CD4-positive, alpha-beta T cell treated with Interleukin-15 for 1 hour (primary cell): ENCODE measurements around the gene LSR.

Experiments
- DNase-seq: peaks from one replicate; pipeline ENCODE4 v3.0.0-alpha.2; 2020

Gene LSR

DNA sequence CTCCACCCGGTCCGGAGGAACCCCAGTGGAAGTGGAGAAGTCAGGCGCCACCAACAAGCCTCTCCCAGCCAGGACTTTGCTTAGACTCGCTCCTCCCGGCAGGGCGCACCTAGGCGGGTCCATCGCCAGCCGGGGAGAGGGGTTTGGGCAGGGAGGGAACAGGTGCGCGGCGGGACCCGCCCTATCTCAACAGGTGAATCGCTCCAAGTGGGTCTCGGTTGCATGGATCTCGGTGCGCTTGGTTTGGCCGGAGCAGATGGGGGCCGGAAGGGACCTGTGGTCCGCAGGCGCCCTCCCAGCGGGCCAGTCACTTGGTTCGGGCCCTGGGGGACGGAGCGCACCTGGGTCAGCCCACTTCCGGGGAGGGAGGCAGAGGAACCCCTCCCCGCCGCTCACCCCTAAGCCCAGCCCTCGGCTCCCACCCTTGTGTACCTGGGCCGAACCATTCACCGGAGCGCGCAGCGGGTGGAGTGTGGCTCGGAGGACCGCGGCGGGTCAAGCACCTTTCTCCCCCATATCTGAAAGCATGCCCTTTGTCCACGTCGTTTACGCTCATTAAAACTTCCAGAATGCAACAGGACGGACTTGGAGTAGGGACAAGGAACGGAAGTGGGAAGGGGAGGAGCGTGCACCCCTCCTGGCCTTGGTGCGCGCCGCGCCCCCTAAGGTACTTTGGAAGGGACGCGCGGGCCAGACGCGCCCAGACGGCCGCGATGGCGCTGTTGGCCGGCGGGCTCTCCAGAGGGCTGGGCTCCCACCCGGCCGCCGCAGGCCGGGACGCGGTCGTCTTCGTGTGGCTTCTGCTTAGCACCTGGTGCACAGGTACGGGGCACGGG lies at the start of gene LSR:
Gene LSR, plus strand, starts transcription at position 693 of the 836 bp plus-strand sequence. Its CDS starts 21 bp downstream, at position 714.
- DNase-seq = peak; percentile 82

- DNase-seq = no peak
Observed at GRCh38 chr19:35199481-35199880, 49.3 kb upstream of the LSR start.

- no peak for DNase-seq
Observed at GRCh38 chr19:35202722-35203688, 45.8 kb upstream of the LSR start.

GRCh38 chr19:35204799-35205732 lies 43.7 kb upstream of the LSR start:
- peak; percentile 74 for DNase-seq

DNA sequence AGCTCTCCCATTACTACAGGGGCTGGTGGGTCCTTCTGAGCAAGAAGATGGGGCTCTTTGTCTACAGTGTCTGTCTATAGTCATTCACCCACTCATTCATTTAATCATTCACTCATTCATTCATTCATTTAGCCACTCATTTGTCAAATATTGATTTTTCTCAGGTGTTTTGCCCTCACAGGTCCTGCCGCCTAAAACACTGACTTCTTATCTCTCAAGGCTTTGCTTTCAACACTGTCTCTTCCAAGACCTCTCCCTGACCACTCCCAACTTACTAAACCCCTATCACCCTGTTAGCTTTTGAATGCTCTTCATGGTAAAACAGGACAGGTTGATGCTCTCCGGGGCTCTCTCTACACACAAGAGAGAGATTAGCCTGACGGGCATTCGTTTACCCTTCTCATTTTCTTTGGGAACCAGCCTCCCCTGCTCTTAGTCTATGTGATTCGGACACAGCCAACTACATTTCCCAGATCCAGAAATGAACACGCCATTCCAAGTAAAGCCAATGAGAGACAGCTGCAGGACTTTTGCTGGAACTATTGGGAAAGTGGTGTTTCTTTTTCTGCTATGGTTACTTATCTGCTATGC lies 43.0 kb upstream of the LSR start:
- no peak for DNase-seq

DNA sequence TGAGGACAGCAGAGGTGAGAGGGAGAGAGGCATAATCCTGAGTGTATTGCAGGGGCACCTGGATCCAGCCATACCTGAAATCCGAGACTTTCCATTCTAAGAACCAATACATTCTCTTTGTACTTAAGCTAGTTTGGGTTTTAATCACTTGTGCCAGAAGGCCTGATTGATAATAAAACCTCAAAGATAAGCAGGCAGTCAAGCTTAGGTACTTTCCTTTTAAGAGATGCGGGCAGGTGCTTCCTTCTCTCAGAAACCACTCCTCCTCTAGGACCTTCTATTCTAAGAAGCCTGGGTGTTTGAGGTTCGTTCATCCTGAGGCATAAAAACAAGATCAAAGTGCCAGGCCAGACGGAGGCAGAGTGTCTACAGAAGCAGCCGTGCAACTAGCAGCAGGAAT lies 42.4 kb upstream of the LSR start:
- peak; percentile 88 for DNase-seq

GRCh38 chr19:35206855-35207254 lies 41.9 kb upstream of the LSR start:
- no peak for DNase-seq

- peak; percentile 59 for DNase-seq
Observed at GRCh38 chr19:35207391-35207871, 41.4 kb upstream of the LSR start.

GRCh38 chr19:35208121-35208520 lies 40.7 kb upstream of the LSR start:
- DNase-seq = no peak

- DNase-seq = no peak
Observed at GRCh38 chr19:35209646-35210045, 39.2 kb upstream of the LSR start.

- DNase-seq = peak; percentile 95
Observed at GRCh38 chr19:35211545-35212230, 37.1 kb upstream of the LSR start.

- DNase-seq = no peak
Observed at GRCh38 chr19:35212241-35212640, 36.6 kb upstream of the LSR start.

DNA sequence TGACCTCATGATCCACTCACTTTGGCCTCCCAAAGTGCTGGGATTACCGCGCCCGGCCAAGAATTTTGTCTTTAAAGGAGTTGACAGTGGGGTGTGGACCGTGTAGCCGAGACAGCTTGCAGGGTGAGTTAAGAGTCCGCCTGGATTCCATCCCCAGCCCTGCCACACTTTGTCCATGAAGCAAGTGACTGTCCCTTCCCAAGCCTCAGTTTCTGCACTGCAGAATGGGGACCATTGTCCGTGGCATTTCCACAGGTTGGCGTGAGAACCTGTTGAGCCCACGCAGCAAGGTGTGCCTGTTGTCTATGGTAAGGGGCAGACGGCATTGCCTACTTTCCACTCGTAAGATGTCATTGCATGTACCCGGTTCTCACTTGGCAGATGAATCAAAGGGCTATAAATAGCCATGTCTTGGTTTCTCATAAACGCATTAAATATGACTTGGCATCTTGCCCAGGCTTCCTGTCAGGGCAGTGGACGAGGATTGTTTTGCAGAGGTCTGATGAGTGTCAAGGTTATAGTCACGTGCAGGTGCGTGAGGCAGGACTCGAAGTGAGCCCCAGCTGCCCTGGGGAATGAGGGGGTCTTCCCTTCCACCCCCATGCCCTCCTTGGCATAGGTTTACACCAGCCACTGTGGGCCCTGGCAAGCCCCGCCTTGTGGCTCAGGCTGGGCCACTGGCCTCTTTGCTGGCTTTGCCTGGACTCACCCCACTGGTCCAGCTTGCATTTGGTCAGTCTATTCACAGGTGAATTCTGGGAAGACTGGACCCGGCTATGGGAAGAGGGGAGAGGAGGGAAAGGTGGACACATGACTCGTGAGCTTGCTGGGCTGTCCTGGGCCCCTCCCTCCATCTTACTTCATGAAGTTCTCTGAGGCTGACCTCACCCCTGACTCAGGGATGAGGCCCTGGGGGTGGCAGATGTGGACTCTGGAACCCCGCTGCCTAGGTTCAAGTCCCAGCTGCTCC lies 34.9 kb upstream of the LSR start:
- peak; percentile 93 for DNase-seq

DNA sequence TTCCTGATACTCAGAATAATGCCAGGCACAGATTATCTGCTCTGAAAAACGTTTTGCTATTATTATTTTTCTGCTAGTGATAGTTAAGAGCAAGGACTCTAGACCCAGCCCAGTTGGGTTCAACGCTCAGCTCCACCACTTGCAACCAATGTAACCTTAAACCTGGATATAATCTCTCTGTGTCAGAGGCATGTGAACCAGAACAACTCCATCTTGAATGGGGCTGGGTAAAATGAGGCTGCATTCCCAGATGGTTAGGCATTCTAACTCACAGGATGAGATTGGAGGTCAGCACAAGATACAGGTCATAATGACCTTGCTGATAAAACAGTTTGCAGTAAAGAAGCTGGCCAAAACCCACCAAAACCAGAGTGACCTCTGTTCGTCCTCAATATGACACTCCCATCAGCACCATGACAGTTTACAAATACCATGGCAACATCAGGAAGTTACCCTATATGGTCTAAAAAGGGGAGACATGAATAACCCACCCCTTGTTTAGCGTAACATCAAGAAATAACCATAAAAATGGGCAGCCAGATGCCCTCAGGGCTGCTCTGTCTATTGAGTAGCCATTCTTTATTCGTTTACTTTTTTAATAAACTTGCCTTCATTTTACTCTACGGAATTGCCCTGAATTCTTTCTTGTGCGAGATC lies 33.9 kb upstream of the LSR start:
- DNase-seq = no peak

DNA sequence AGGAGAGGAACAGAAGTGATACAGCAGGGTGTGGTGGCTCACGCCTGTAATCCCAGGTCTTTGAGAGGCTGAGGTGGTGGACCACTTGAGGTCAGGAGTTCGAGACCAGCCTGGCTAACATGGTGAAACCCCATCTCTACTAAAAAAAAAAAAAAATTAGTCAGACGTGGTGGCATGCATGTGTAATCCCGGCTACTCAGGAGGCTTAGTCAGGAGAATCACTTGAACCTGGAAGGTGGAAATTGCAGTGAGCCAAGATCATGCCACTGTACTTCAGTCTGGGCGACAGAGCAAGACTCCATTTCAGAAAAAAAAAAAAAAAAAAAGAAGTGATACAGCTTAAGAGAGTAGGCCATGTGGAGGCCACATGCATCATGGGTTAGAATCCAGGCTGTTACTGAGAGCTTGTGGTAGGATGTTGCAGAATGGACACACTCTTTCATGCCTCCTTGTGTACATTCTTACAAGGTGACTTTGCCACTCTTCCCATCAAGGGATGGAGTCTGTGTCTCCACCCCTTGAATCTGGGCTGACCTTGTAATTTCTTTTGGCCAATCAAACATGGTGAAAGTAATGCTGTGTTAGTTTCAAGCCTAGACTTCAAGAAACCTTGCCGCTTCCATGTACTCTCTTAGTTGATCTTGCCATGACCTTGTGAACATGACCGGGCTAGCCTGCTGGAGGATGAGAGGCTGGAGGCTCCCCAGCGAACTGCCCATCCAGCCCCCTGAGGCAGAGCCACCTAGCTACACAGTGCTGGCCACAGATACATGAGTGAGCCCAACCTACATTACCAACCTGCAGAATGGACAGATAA lies 32.6 kb upstream of the LSR start:
- peak; percentile 35 for DNase-seq

DNA sequence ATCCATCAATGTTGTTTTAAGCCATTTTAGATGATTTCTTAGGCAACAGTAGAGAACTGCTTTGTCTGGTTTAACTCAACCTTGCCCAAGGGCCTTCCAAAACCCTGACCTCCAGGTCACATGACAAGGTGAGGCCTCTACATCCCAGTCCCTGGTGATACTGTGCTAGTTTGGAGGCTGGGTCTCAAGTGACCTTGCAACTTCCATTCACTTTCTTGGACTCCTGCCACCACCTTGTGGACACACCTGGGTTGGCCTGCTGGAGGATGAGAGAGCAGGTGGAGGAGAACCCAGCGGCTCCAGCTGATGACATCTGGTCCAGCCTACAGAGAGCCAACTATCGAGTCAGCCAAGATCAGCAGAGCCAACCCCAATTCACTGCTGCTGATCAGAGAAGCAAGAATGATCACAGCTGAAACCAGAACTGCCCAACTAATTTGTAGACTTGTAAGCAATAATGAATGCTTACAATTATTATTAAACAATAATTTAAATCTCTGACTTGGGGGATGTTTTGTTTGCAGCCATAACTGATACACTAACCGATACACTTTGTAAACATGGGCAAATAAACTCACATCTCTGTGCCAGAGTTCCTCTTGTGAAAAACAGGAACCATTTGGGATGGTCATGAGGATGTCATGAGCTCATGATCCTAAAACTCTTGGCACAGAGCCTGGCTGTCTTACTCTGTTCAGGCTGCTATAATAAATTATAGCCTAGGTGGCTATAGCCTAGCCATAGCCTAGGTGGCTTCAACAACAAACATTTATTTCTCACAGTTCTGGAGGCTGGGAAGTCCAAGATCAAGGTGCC lies 31.8 kb upstream of the LSR start:
- DNase-seq = peak; percentile 65

DNA sequence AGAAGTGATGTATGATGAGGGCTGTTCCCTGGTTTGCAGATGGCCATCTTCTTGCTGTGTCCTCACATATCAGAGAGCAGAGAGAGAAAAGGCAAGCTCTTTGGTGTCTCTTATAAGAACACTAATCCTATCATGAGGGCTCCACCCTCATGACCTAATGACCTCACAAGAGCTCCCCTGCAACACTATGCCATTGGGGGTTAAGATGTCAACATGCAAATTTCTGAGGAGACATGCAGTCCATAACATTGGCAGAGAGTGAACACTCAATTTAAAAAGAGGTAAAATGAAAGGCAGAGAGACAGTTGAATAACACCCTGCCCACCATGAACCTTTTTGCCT lies 31.2 kb upstream of the LSR start:
- no peak for DNase-seq

GRCh38 chr19:35219008-35219407 lies 29.8 kb upstream of the LSR start:
- DNase-seq = no peak
